Panc1 (cell line): Measurements from ENCODE around the gene DPYD. TPM values are rescaled to one million over a fixed set of nuclear protein-coding genes. Genes with fewer than 3 reads are reported as not detected.

Experiments
- ATAC-seq: fragments of 200-7000 bp; cut with Tn5 transposase; 2 replicates; pipeline ENCODE4 v1.9.1; 2020; ENCODE audit warnings: mild to moderate bottlenecking, moderate library complexity
- BruUV-seq: library from RNA; stranded (reverse); fragments of 400-500 nt; replicated peaks from 2 replicates; lab custom pipeline; 2021; lab: Mats Ljungman, UMichigan
- CTCF ChIA-PET: fragments of 300-600 bp; sonication (Branson Sonifier 250); formaldehyde crosslinking; loops from one replicate; lab custom pipeline; 2022; ENCODE audit warnings: antibody characterized with exemption; lab: Charles Lee
- POLR2A ChIA-PET: fragments of 300-600 bp; sonication (Branson Sonifier 250); formaldehyde crosslinking; loops from one replicate; lab custom pipeline; 2022; ENCODE audit warnings: antibody characterized with exemption; lab: Charles Lee
- DNase-seq: peaks from one replicate; pipeline ENCODE4 v3.0.0-alpha.2; 2010; ENCODE audit warnings: low read depth, low spot score
- H3K27ac ChIP-seq: 2 replicates; pipeline ENCODE4 v1.5.1; 2011; ENCODE audit warnings: mild to moderate bottlenecking, low read length, inconsistent platforms
- H3K27me3 ChIP-seq: fragments of 200-500 bp; sonication (Bioruptor generic); 2 replicates; pipeline ENCODE4 v1.6.0; 2014; ENCODE audit warnings: low read length, inconsistent platforms; ENCODE audit not compliant: control insufficient read depth, insufficient read depth
- H3K36me3 ChIP-seq: fragments of 200-500 bp; sonication (Bioruptor generic); 2 replicates; pipeline ENCODE4 v1.5.1; 2014; ENCODE audit warnings: inconsistent platforms, mild to moderate bottlenecking, low read length, moderate library complexity; ENCODE audit not compliant: control insufficient read depth, insufficient read depth
- H3K4me1 ChIP-seq: 2 replicates; pipeline ENCODE4 v1.5.1; 2011; ENCODE audit warnings: inconsistent platforms, mild to moderate bottlenecking, low read length, moderate library complexity; ENCODE audit not compliant: control insufficient read depth, insufficient read depth
- H3K4me3 ChIP-seq, 2 experiments: 2 replicates each; pipeline ENCODE4 v1.5.1; 2011 to 2012; ENCODE audit warnings: low read depth in 2 of 2, low read length in 2 of 2, mild to moderate bottlenecking in 2 of 2, inconsistent platforms in 1 of 2, moderate library complexity in 1 of 2
- H3K9me3 ChIP-seq: fragments of 200-500 bp; sonication (Bioruptor generic); 2 replicates; pipeline ENCODE4 v1.5.1; 2014; ENCODE audit warnings: low read depth, mild to moderate bottlenecking, inconsistent platforms, low read length, moderate library complexity; ENCODE audit not compliant: control insufficient read depth, insufficient read depth
- POLR2AphosphoS5 ChIP-seq: IDR thresholded peaks from 2 replicates; pipeline ENCODE4 v1.6.1; 2012; ENCODE audit warnings: mild to moderate bottlenecking, low read depth, low read length, moderate library complexity
- SIN3A ChIP-seq: IDR thresholded peaks from 2 replicates; pipeline ENCODE4 v1.6.1; 2012; ENCODE audit warnings: low read depth, mild to moderate bottlenecking, low read length, moderate library complexity, borderline replicate concordance; ENCODE audit not compliant: insufficient read depth
- TCF7L2 ChIP-seq: IDR thresholded peaks from 2 replicates; pipeline ENCODE4 v1.6.1; 2011; ENCODE audit warnings: mild to moderate bottlenecking, low read depth, low read length, inconsistent platforms
- in situ Hi-C: cut with HindIII; loops from 2 replicates; pipeline ENCODE4 v1.10.0; 2016; ENCODE audit warnings: low sequenced_read_pairs, low pct_unique_long_range_greater_than_20kb
- intact Hi-C: fragments of 100-400 bp; cut with micrococcal nuclease; formaldehyde crosslinking; loops from one replicate; pipeline ENCODE4 v1.10.0; 2022; ENCODE audit not compliant: unreplicated experiment
- total RNA-seq: library from RNA; stranded (reverse); gene quantifications from one replicate; pipeline ENCODE4 v1.2.1, GENCODE V29; 2021; ENCODE audit not compliant: unreplicated experiment
- TF ChIP-seq, protein P1 (sequence below), 2 experiments: IDR thresholded peaks; 2 replicates each; pipeline ENCODE4 v1.6.1; 2011 to 2012; ENCODE audit warnings: low read depth in 2 of 2, control low read depth in 1 of 2, low read length in 1 of 2, mild to moderate bottlenecking in 1 of 2, moderate library complexity in 1 of 2; ENCODE audit not compliant: insufficient read depth in 1 of 2
- TF ChIP-seq, protein P2 (sequence below): fragments of 450-650 bp; IDR thresholded peaks from 2 replicates; pipeline ENCODE4 v1.5.1; 2017; ENCODE audit warnings: mild to moderate bottlenecking

The DPYD gene
- total RNA-seq, 1 experiment from 2014 or later: 2.0 TPM

DNA sequence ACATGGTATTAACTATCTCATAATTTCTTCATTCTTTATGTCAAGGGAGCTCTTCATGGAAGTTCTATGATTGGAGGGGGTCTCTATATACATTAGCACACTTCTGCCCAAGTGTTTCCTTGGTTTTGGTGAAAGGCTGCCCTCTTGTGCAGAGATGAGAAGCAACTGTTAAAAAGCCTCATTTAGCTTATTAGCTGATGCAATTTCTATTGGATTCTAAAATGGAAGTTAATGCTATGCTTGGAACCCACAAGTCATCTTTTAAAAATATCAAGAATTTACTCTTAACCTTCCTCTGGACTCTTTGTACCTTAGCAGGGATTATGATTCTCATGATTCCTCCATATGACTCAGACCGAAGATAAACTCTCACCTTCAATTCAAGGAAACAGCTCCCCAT is 870.3 kb downstream of the DPYD start:
- CTCF ChIA-PET: no interaction called here

DNA sequence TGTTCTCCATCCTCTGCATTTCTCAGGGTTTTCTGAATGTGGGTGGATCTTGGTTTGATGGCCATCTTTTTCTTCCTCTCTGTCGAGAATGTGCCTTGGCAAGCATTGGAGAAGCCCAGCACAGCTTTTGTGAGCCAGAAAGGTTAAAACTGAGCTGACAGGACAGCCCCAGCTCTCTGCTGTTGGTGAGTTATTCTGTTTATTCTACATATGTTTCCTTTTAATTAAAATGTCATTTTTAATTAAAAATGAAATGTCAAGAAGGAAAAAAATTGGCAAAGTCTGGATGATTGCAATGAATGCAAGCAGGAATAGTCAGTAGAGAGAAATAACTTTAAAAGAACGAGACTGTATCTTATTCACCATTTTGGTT is 873.4 kb downstream of the DPYD start:
- intact Hi-C loops: no loop called here
- TF ChIP-seq TCF7L2: no peak
- TF ChIP-seq POLR2AphosphoS5: no peak
- TF ChIP-seq SIN3A: no peak
- TF ChIP-seq, protein P1, sequence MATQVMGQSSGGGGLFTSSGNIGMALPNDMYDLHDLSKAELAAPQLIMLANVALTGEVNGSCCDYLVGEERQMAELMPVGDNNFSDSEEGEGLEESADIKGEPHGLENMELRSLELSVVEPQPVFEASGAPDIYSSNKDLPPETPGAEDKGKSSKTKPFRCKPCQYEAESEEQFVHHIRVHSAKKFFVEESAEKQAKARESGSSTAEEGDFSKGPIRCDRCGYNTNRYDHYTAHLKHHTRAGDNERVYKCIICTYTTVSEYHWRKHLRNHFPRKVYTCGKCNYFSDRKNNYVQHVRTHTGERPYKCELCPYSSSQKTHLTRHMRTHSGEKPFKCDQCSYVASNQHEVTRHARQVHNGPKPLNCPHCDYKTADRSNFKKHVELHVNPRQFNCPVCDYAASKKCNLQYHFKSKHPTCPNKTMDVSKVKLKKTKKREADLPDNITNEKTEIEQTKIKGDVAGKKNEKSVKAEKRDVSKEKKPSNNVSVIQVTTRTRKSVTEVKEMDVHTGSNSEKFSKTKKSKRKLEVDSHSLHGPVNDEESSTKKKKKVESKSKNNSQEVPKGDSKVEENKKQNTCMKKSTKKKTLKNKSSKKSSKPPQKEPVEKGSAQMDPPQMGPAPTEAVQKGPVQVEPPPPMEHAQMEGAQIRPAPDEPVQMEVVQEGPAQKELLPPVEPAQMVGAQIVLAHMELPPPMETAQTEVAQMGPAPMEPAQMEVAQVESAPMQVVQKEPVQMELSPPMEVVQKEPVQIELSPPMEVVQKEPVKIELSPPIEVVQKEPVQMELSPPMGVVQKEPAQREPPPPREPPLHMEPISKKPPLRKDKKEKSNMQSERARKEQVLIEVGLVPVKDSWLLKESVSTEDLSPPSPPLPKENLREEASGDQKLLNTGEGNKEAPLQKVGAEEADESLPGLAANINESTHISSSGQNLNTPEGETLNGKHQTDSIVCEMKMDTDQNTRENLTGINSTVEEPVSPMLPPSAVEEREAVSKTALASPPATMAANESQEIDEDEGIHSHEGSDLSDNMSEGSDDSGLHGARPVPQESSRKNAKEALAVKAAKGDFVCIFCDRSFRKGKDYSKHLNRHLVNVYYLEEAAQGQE (IDR thresholded peaks at IDR 0.05; ENCODE audit: insufficient read depth in 1 of 2, low read depth in 2 of 2, low read length in 1 of 2): no peak
- TF ChIP-seq, protein P2, sequence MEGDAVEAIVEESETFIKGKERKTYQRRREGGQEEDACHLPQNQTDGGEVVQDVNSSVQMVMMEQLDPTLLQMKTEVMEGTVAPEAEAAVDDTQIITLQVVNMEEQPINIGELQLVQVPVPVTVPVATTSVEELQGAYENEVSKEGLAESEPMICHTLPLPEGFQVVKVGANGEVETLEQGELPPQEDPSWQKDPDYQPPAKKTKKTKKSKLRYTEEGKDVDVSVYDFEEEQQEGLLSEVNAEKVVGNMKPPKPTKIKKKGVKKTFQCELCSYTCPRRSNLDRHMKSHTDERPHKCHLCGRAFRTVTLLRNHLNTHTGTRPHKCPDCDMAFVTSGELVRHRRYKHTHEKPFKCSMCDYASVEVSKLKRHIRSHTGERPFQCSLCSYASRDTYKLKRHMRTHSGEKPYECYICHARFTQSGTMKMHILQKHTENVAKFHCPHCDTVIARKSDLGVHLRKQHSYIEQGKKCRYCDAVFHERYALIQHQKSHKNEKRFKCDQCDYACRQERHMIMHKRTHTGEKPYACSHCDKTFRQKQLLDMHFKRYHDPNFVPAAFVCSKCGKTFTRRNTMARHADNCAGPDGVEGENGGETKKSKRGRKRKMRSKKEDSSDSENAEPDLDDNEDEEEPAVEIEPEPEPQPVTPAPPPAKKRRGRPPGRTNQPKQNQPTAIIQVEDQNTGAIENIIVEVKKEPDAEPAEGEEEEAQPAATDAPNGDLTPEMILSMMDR: no peak
- BruUV-seq: no TSS peak
- Histone ChIP-seq H3K9me3 (no peaks in the 10 kb centered on the region), H3K27ac (no peak overlapping the region), H3K4me1 (no peaks in the 10 kb centered on the region), H3K27me3 (no peaks in the 10 kb centered on the region), H3K4me3 (no peak overlapping the region), H3K36me3 (no peaks in the 10 kb centered on the region)
- no peak for ATAC-seq
- in situ Hi-C loops: no loop called here
- no peak for DNase-seq
- POLR2A ChIA-PET: no interaction called here
- CTCF ChIA-PET: no interaction called here

More for the DNA sequence above, 870.3 kb downstream of the DPYD start:
- intact Hi-C loops: no loop called here
- TF ChIP-seq TCF7L2 (no peak), SIN3A (no peak), POLR2AphosphoS5 (no peak)
- TF ChIP-seq, protein P2: peak; percentile 16; the same call in 1 of the 2 replicates
- TF ChIP-seq, protein P1 (IDR thresholded peaks at IDR 0.05; ENCODE audit: insufficient read depth in 1 of 2, low read depth in 2 of 2, low read length in 1 of 2): no peak
- Histone ChIP-seq H3K4me3 (no peak overlapping the region), H3K36me3 (no peaks in the 10 kb centered on the region), H3K9me3 (no peaks in the 10 kb centered on the region), H3K27me3 (no peaks in the 10 kb centered on the region), H3K4me1 (no peaks in the 10 kb centered on the region), H3K27ac (no peak overlapping the region)
- POLR2A ChIA-PET: no interaction called here
- BruUV-seq: no TSS peak
- in situ Hi-C loops: no loop called here
- ATAC-seq (no peak), DNase-seq (no peak)
